ENCODE results near the gene HYAL1.

Gene HYAL1

DNA sequence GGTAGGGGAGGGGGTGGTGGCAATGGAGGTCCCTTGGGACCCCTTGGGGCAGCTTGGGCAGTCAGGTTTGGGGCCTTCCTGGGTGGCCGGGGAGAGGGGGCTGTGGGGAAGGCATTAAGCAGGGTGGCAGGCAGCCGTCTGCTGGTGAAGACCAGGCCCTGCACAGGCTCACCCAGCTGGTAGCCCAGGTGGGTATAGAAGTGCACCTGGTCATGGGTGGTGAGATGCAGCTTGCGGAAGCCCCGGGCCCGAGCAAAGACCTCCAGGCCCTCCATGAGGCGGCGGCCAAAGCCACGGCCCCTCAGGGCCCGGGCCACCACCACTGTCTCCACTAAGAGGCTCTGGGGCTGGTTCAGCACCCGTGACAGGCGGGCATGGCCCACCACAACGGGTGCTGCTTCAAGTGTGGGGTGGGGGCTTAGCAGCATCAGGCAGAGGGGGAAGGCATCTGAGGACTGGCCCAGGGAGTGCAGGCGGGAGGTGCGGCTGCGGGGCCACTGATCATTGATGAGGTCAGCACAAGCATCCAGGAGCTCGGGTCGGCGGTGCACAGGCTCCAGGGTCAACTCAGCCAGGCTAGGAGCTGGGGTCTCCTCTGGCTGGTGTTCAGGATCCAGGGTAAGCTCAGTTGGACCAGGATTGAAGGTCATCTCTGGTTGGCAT is 6.5 kb downstream of the HYAL1 start:
- Histone ChIP-seq H2BK12ac (ENCODE audit: low read length in 2 of 2) (no peak overlapping the region), H3K18ac (ENCODE audit: low read depth in 1 of 2, low read length in 2 of 2) (no peak overlapping the region), H2BK120ac (ENCODE audit: low read depth, low read length) (no peak overlapping the region), H3K9ac (ENCODE audit: low read length) (no peak overlapping the region), H3K4me3 (ENCODE audit: insufficient read depth in 1 of 2, low read depth in 1 of 2, low read length in 2 of 2) (peak overlapping the region in 1 of 2 experiments; percentile 7), H2BK5ac (ENCODE audit: low read depth, low read length, poor library complexity, severe bottlenecking) (no peak overlapping the region), H4K91ac (ENCODE audit: low read length) (no peak overlapping the region), H3K4me2 (ENCODE audit: low read length, poor library complexity, severe bottlenecking) (no peak overlapping the region), H3K9me3 (ENCODE audit: control insufficient read depth, low read length) (no peaks in the 10 kb centered on the region), H3K27me3 (ENCODE audit: control insufficient read depth in 1 of 2, insufficient read depth in 1 of 2, low read length in 2 of 2) (no peaks in the 10 kb centered on the region), H3K36me3 (ENCODE audit: control insufficient read depth in 1 of 2, insufficient read depth in 2 of 2, low read depth in 1 of 2, low read length in 2 of 2) (peaks cover 5 to 12% of the 10 kb centered on the region in 2 experiments), H4K8ac (ENCODE audit: low read length) (no peak overlapping the region), H3K4me1 (ENCODE audit: control insufficient read depth, insufficient read depth, low read depth, low read length) (peaks cover 21% of the 10 kb centered on the region), H3K27ac (ENCODE audit: low read length, poor library complexity, severe bottlenecking) (no peak overlapping the region), H2AFZ (ENCODE audit: low read depth, low read length) (no peak overlapping the region), H3K79me1 (replicated peaks; ENCODE audit: low read length, poor library complexity, severe bottlenecking) (peaks cover 11% of the 10 kb centered on the region), H3K14ac (ENCODE audit: low read length in 2 of 2) (no peak overlapping the region), H2AK5ac (ENCODE audit: low read length, severe bottlenecking) (no peak overlapping the region), H2BK15ac (ENCODE audit: low read depth, poor library complexity, severe bottlenecking) (no peak overlapping the region), H3K23ac (ENCODE audit: low read length in 2 of 2) (no peak overlapping the region), H3K4ac (ENCODE audit: low read depth in 1 of 2, low read length in 2 of 2) (no peak overlapping the region)
- no peak for DNase-seq
- 95% methylated on average over 18 of the region's 18 CpGs for WGBS

DNA sequence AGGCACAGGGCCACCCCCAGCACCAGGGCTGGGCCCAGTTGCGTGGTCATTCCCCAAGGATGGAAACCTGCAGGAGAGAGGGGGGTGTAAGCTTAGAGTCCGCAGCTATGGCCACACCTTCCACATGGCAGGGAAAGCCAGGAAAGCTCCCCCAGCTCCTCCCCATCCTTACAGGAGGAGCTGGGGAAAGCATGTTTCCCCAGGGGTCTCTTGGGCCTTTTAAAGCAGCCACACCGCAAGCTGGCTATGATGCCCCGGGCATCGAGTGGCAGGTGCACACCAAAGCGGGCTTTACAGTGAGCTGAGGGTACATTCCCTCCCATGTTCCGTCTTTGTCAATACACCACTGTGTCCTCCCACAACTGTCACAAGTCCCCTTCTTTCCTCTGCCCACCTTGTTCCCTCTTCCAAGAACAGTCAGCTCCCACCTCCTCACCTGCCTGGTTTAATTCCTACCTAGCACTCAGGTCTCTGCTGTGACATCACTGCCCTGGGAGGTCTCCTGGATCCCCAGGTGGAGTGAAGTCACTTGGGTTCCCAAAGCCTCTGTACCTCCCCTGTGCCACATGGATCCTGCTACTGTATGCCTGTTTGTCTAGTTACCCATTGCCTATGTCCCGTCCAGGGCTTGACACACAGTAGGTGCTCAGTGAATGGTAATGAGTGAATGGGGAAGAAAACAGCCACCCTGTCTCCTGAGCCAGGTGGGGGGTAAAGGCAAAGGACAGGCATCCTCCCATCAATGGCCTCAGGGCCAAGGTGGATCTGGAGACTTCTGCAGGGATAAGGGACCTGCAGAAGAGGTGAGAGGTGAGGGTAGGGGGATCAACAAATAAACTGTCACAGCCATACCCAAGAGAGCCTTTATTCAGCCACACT is 7.6 kb downstream of the HYAL1 start:
- no peak overlapping the region for H2BK12ac ChIP-seq (ENCODE audit: low read length in 2 of 2)
- no peak overlapping the region for H3K9ac ChIP-seq (ENCODE audit: low read length)
- 86% methylated on average over 8 of the region's 8 CpGs for WGBS
- no peak overlapping the region for H3K23ac ChIP-seq (ENCODE audit: low read length in 2 of 2)
- H2BK15ac ChIP-seq (ENCODE audit: low read depth, poor library complexity, severe bottlenecking) = no peak overlapping the region
- no peak overlapping the region for H3K4me2 ChIP-seq (ENCODE audit: low read length, poor library complexity, severe bottlenecking)
- no peak overlapping the region for H3K14ac ChIP-seq (ENCODE audit: low read length in 2 of 2)
- H2BK120ac ChIP-seq (ENCODE audit: low read depth, low read length) = no peak overlapping the region
- peaks cover 26% of the 10 kb centered on the region for H3K4me1 ChIP-seq (ENCODE audit: control insufficient read depth, insufficient read depth, low read depth, low read length)
- H3K18ac ChIP-seq (ENCODE audit: low read depth in 1 of 2, low read length in 2 of 2) = no peak overlapping the region
- H3K4me3 ChIP-seq (ENCODE audit: insufficient read depth in 1 of 2, low read depth in 1 of 2, low read length in 2 of 2) = no peak overlapping the region
- no peak overlapping the region for H3K4ac ChIP-seq (ENCODE audit: low read depth in 1 of 2, low read length in 2 of 2)
- no peak overlapping the region for H2AFZ ChIP-seq (ENCODE audit: low read depth, low read length)
- no peak overlapping the region for H4K8ac ChIP-seq (ENCODE audit: low read length)
- DNase-seq = no peak
- H4K91ac ChIP-seq (ENCODE audit: low read length) = no peak overlapping the region
- no peaks in the 10 kb centered on the region for H3K27me3 ChIP-seq (ENCODE audit: control insufficient read depth in 1 of 2, insufficient read depth in 1 of 2, low read length in 2 of 2)
- peaks cover 5 to 12% of the 10 kb centered on the region in 2 experiments for H3K36me3 ChIP-seq (ENCODE audit: control insufficient read depth in 1 of 2, insufficient read depth in 2 of 2, low read depth in 1 of 2, low read length in 2 of 2)
- no peak overlapping the region for H2AK5ac ChIP-seq (ENCODE audit: low read length, severe bottlenecking)
- H3K79me1 ChIP-seq (replicated peaks; ENCODE audit: low read length, poor library complexity, severe bottlenecking) = peaks cover 13% of the 10 kb centered on the region
- H2BK5ac ChIP-seq (ENCODE audit: low read depth, low read length, poor library complexity, severe bottlenecking) = no peak overlapping the region
- no peak overlapping the region for H3K27ac ChIP-seq (ENCODE audit: low read length, poor library complexity, severe bottlenecking)
- H3K9me3 ChIP-seq (ENCODE audit: control insufficient read depth, low read length) = no peaks in the 10 kb centered on the region

DNA sequence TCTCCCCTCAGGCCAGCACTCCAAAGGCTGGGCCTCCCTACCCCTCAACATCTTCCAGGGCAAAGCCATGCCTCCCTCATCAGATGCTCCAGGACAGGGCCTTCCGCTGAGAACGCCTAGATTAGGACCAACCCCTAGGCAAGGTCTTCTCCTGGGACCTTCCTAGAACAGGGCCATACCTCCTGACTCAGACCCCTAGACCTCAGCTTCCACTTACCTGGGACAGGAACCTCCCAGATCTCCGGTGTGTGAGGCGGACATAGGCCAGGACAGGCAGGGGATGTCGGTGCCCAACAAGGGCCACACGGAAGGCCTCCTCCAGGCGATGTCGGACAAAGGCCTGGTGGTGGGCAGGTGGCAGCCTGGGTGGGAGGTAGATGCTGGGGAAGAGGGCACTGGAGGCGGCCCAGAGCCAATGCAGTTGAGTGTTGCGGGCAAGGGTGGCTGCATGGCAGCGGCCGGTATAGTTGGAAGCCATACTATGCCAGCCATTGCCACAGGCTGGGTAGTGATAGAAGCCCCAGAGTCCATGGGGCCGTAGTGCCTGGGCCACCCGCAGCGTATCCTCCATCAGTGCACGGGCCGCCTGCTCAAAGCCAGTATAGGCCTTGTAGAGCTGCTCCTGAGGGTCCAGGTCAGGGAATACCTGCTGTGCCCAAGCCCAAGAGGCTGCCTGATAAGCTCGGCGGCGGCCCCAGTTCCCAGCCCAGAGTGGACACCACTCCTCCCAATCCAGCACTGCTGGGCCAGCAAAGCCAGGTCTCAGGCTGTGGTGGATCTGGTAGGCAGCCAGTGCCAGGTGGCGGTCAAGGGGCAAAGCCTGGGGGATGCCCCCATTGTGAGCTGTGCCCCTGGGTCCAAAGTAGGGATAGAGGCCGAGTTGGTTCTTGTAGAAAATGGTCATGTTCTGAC is 8.6 kb downstream of the HYAL1 start:
- no peak overlapping the region for H3K4me2 ChIP-seq (ENCODE audit: low read length, poor library complexity, severe bottlenecking)
- no peaks in the 10 kb centered on the region for H3K9me3 ChIP-seq (ENCODE audit: control insufficient read depth, low read length)
- no peak overlapping the region for H4K8ac ChIP-seq (ENCODE audit: low read length)
- DNase-seq = no peak
- no peak overlapping the region for H3K4me3 ChIP-seq (ENCODE audit: insufficient read depth in 1 of 2, low read depth in 1 of 2, low read length in 2 of 2)
- H3K18ac ChIP-seq (ENCODE audit: low read depth in 1 of 2, low read length in 2 of 2) = no peak overlapping the region
- 93% methylated on average over 22 of the region's 22 CpGs for WGBS
- peak overlapping the region; percentile 44 for H2BK15ac ChIP-seq (ENCODE audit: low read depth, poor library complexity, severe bottlenecking)
- peaks cover 24% of the 10 kb centered on the region for H3K4me1 ChIP-seq (ENCODE audit: control insufficient read depth, insufficient read depth, low read depth, low read length)
- H2AFZ ChIP-seq (ENCODE audit: low read depth, low read length) = no peak overlapping the region
- H3K27me3 ChIP-seq (ENCODE audit: control insufficient read depth in 1 of 2, insufficient read depth in 1 of 2, low read length in 2 of 2) = no peaks in the 10 kb centered on the region
- peaks cover 13 to 21% of the 10 kb centered on the region in 2 experiments for H3K36me3 ChIP-seq (ENCODE audit: control insufficient read depth in 1 of 2, insufficient read depth in 2 of 2, low read depth in 1 of 2, low read length in 2 of 2)
- H3K79me1 ChIP-seq (replicated peaks; ENCODE audit: low read length, poor library complexity, severe bottlenecking) = peaks cover 22% of the 10 kb centered on the region
- no peak overlapping the region for H3K23ac ChIP-seq (ENCODE audit: low read length in 2 of 2)
- no peak overlapping the region for H2AK5ac ChIP-seq (ENCODE audit: low read length, severe bottlenecking)
- no peak overlapping the region for H3K9ac ChIP-seq (ENCODE audit: low read length)
- H2BK5ac ChIP-seq (ENCODE audit: low read depth, low read length, poor library complexity, severe bottlenecking) = no peak overlapping the region
- no peak overlapping the region for H3K4ac ChIP-seq (ENCODE audit: low read depth in 1 of 2, low read length in 2 of 2)
- no peak overlapping the region for H2BK120ac ChIP-seq (ENCODE audit: low read depth, low read length)
- no peak overlapping the region for H3K14ac ChIP-seq (ENCODE audit: low read length in 2 of 2)
- no peak overlapping the region for H2BK12ac ChIP-seq (ENCODE audit: low read length in 2 of 2)
- no peak overlapping the region for H3K27ac ChIP-seq (ENCODE audit: low read length, poor library complexity, severe bottlenecking)
- no peak overlapping the region for H4K91ac ChIP-seq (ENCODE audit: low read length)
